Stimulated activated CD8-positive, alpha-beta memory T cell treated with anti-CD3 and anti-CD28 coated beads, Interleukin-15, amount 100 ng/mL, for 24 hours (primary cell): ENCODE data around the gene GNAT2.

Experiments used
- DNase-seq: peaks from one replicate; pipeline ENCODE4 v3.0.0-alpha.2; 2020; ENCODE audit warnings: low read depth

GNAT2 gene

DNA sequence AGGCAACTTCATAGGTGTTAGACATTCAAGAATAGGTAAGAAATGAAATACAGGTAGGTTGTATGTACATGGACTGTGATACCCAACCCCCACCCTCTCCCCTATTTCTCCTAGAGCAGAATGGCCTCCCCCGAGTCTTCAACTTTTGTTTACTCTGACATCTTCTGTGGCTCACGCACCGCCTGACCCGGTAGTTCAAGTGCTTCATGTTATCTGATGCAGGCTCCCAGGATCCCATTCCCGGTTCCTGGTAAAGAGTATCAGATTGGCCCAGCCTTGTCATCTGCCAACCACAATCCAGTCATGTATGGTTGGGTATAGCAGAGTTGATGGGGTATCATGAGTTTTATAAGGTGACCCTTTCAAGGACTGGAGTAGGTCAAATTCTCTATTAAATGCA is 61.9 kb downstream of the GNAT2 start:
- DNase-seq: no peak

DNA sequence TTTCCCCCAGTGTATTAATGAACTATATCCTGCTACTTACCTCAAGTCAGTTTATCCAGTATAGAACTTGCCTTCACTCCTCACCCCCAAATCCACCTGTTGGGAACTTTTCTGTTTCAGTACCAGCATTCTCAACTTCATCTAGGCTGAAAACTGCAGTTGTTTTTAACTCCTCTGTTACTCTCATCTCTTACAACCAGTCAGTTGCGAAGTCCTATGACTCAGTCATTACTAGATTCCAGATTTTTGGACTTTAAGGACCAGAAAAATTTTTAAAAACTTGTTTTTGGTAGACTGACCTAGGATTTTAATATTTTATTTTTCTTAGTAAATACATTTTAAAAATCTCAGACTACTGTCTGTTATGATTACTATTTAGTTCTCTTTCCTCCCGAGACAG is 62.9 kb downstream of the GNAT2 start:
- DNase-seq: no peak
